Loucy (cell line): ENCODE data around the gene HGFAC.

Experiments
- CTCF ChIP-seq: fragments of 200-600 bp; sonication (generic); conservative IDR thresholded peaks from 2 replicates; pipeline ENCODE4 v1.5.1; 2014; ENCODE audit warnings: mild to moderate bottlenecking, antibody characterized with exemption, low read length
- EZH2phosphoT487 ChIP-seq: fragments of 200-600 bp; IDR thresholded peaks from 2 replicates; pipeline ENCODE4 v1.6.1; 2018; ENCODE audit warnings: antibody characterized with exemption, mild to moderate bottlenecking, moderate library complexity, borderline replicate concordance

- TF ChIP-seq CTCF (no peak), EZH2phosphoT487 (no peak)
Measured at GRCh38 chr4:3489451-3489962, 47.7 kb downstream of the HGFAC start.
